ENCODE measurements around the gene ARFGAP3. TPM values are rescaled to one million over a fixed set of nuclear protein-coding genes. Genes with fewer than 3 reads are reported as not detected.

Gene ARFGAP3
- total RNA-seq, 4 donors from 2014 or later: 38.4 to 86.9 (median 47.5) TPM

GRCh38 chr22:42879371-42880021, 22.4 kb upstream of the ARFGAP3 start:
- Histone ChIP-seq H3K9me3 (no peaks in the 10 kb centered on the region), H3K36me3 (no peaks in the 10 kb centered on the region), H3K27me3 (no peaks in the 10 kb centered on the region), H3K27ac (no peak overlapping the region), H3K4me3 (no peak overlapping the region), H3K4me1 (no peaks in the 10 kb centered on the region)
- intact Hi-C loops (cut with DNase I; ENCODE audit: low total_unique reads): no loop called here
- DNase-seq: no peak
- no peak for TF ChIP-seq POLR2A (IDR thresholded peaks at IDR 0.05)
- TF ChIP-seq, protein P1, sequence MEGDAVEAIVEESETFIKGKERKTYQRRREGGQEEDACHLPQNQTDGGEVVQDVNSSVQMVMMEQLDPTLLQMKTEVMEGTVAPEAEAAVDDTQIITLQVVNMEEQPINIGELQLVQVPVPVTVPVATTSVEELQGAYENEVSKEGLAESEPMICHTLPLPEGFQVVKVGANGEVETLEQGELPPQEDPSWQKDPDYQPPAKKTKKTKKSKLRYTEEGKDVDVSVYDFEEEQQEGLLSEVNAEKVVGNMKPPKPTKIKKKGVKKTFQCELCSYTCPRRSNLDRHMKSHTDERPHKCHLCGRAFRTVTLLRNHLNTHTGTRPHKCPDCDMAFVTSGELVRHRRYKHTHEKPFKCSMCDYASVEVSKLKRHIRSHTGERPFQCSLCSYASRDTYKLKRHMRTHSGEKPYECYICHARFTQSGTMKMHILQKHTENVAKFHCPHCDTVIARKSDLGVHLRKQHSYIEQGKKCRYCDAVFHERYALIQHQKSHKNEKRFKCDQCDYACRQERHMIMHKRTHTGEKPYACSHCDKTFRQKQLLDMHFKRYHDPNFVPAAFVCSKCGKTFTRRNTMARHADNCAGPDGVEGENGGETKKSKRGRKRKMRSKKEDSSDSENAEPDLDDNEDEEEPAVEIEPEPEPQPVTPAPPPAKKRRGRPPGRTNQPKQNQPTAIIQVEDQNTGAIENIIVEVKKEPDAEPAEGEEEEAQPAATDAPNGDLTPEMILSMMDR (IDR thresholded peaks at IDR 0.05): no peak

- H3K36me3 ChIP-seq: no peaks in the 10 kb centered on the region
- intact Hi-C loops (cut with DNase I; ENCODE audit: low total_unique reads): no loop called here
- no peak overlapping the region for H3K4me3 ChIP-seq
- DNase-seq: no peak
- no peak overlapping the region for H3K27ac ChIP-seq
- no peaks in the 10 kb centered on the region for H3K9me3 ChIP-seq
- H3K27me3 ChIP-seq: no peaks in the 10 kb centered on the region
- H3K4me1 ChIP-seq: no peaks in the 10 kb centered on the region
- TF ChIP-seq, protein P1 (IDR thresholded peaks at IDR 0.05): no peak
- no peak for TF ChIP-seq POLR2A (IDR thresholded peaks at IDR 0.05)
Observed at GRCh38 chr22:42878561-42879305, 21.7 kb upstream of the ARFGAP3 start.

GRCh38 chr22:42877597-42878340, 20.7 kb upstream of the ARFGAP3 start:
- no peaks in the 10 kb centered on the region for H3K4me1 ChIP-seq
- DNase-seq: no peak
- no peak overlapping the region for H3K27ac ChIP-seq
- no peaks in the 10 kb centered on the region for H3K9me3 ChIP-seq
- no peaks in the 10 kb centered on the region for H3K27me3 ChIP-seq
- H3K4me3 ChIP-seq: no peak overlapping the region
- intact Hi-C loops (cut with DNase I; ENCODE audit: low total_unique reads): no loop called here
- H3K36me3 ChIP-seq: no peaks in the 10 kb centered on the region
- TF ChIP-seq, protein P1 (IDR thresholded peaks at IDR 0.05): no peak
- no peak for TF ChIP-seq POLR2A (IDR thresholded peaks at IDR 0.05)

DNA sequence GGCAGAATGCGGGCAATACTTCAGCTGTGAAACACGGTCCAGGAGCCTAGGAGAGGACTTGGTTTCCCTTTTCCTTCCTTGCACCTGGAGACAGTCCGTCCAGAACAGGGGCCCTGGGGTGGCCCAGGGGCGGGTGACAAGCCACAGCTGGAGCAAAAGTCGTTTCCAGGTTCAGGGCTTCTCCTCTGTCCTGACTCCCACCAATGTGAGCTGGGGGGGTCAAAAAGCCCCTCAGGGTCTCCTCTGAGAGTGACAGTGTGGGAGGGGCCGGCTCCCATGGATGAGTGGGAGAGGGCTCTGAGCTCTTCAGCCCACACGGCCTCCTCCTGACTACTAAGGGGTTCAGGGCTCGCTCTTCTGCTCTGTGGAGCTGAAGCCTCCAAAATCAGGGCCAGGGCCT, 20.1 kb upstream of the ARFGAP3 start:
- H3K27ac ChIP-seq: no peak overlapping the region
- no peak overlapping the region for H3K4me3 ChIP-seq
- H3K27me3 ChIP-seq: no peaks in the 10 kb centered on the region
- no peak for DNase-seq
- no peaks in the 10 kb centered on the region for H3K9me3 ChIP-seq
- intact Hi-C loops (cut with DNase I; ENCODE audit: low total_unique reads): no loop called here
- no peaks in the 10 kb centered on the region for H3K4me1 ChIP-seq
- no peaks in the 10 kb centered on the region for H3K36me3 ChIP-seq
- TF ChIP-seq, protein P1 (IDR thresholded peaks at IDR 0.05): no peak
- TF ChIP-seq POLR2A (IDR thresholded peaks at IDR 0.05): no peak

DNA sequence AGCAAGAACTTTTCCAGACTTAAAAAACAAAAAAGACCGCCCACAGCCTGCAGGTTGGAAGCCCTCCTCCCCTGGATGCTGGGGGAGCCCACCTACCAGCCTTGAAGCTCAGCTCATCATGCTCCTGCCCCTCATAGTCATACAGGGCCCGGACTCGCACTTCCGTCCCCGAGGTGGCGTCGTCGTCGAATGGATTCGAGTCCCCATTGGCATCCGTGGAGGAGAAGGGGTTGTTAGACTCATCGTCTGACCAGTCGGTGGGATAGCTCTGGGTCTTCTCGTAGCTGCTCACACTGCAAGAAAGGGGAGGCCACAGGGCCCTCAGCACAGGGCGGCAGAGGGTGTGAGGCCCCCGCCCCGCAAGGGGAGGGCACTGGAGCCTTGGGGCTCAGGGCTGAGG, 19.0 kb upstream of the ARFGAP3 start:
- Histone ChIP-seq H3K9me3 (no peaks in the 10 kb centered on the region), H3K4me1 (no peaks in the 10 kb centered on the region), H3K27me3 (no peaks in the 10 kb centered on the region), H3K4me3 (no peak overlapping the region), H3K27ac (no peak overlapping the region), H3K36me3 (no peaks in the 10 kb centered on the region)
- intact Hi-C loops (cut with DNase I; ENCODE audit: low total_unique reads): no loop called here
- no peak for DNase-seq
- TF ChIP-seq, protein P1 (IDR thresholded peaks at IDR 0.05): no peak
- TF ChIP-seq POLR2A (IDR thresholded peaks at IDR 0.05): no peak
